ENCODE results near the gene DXO.
"Not testable (repeated sequence)": the region's sequence is repeated elsewhere in the genome, so short reads cannot be mapped to it uniquely, and the experiment has no call there.

DNA sequence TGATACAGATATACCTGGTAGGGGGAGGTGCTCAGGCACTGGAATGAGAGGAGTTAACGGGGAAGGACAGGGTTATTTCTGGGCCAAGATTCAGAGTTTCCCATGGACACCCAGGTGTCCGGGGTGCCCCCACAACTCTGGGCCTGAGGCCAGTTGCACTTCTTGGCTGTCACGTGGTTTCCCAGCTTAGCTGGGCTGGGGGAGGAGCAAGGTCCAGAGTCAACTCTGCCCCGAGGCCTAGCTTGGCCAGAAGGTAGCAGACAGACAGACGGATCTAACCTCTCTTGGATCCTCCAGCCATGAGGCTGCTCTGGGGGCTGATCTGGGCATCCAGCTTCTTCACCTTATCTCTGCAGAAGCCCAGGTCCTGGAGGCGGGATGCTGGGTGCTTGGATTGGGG is 42.6 kb upstream of the DXO start, which contains the start of gene C4B:
- TF ChIP-seq, protein P1, sequence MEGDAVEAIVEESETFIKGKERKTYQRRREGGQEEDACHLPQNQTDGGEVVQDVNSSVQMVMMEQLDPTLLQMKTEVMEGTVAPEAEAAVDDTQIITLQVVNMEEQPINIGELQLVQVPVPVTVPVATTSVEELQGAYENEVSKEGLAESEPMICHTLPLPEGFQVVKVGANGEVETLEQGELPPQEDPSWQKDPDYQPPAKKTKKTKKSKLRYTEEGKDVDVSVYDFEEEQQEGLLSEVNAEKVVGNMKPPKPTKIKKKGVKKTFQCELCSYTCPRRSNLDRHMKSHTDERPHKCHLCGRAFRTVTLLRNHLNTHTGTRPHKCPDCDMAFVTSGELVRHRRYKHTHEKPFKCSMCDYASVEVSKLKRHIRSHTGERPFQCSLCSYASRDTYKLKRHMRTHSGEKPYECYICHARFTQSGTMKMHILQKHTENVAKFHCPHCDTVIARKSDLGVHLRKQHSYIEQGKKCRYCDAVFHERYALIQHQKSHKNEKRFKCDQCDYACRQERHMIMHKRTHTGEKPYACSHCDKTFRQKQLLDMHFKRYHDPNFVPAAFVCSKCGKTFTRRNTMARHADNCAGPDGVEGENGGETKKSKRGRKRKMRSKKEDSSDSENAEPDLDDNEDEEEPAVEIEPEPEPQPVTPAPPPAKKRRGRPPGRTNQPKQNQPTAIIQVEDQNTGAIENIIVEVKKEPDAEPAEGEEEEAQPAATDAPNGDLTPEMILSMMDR (conservative IDR thresholded peaks at IDR 0.05; ENCODE audit: low read depth, low read length) = not testable (repeated sequence)
- TF ChIP-seq RCOR1 (IDR thresholded peaks at IDR 0.05; ENCODE audit: insufficient replicate concordance, low read length); POLR2A (IDR thresholded peaks at IDR 0.05; ENCODE audit: low read depth, low read length); MAFK (IDR thresholded peaks at IDR 0.05; ENCODE audit: low read depth, low read length); MXI1 (IDR thresholded peaks at IDR 0.05; ENCODE audit: borderline replicate concordance, low read depth, low read length); RFX5 (IDR thresholded peaks at IDR 0.05; ENCODE audit: low read depth, low read length); RAD21 (IDR thresholded peaks at IDR 0.05; ENCODE audit: low read length); BHLHE40 (IDR thresholded peaks at IDR 0.05; ENCODE audit: low read depth, low read length); USF2 (IDR thresholded peaks at IDR 0.05; ENCODE audit: low read depth, low read length); CEBPB (IDR thresholded peaks at IDR 0.05; ENCODE audit: low read depth, low read length); ELK1 (IDR thresholded peaks at IDR 0.05; ENCODE audit: borderline replicate concordance, low read depth, low read length); FOS (IDR thresholded peaks at IDR 0.05; ENCODE audit: low read depth, low read length); MAZ (IDR thresholded peaks at IDR 0.05; ENCODE audit: borderline replicate concordance, low read depth, low read length); SMC3 (IDR thresholded peaks at IDR 0.05; ENCODE audit: low read depth, low read length): not testable (repeated sequence)
